Measurements from ENCODE around the gene TXNRD1. TPM values are rescaled to one million over a fixed set of nuclear protein-coding genes. Genes with fewer than 3 reads are reported as not detected.

TXNRD1 gene
- total RNA-seq, 4 donors from 2014 or later, result 129 to 230 (median 199) TPM

DNA sequence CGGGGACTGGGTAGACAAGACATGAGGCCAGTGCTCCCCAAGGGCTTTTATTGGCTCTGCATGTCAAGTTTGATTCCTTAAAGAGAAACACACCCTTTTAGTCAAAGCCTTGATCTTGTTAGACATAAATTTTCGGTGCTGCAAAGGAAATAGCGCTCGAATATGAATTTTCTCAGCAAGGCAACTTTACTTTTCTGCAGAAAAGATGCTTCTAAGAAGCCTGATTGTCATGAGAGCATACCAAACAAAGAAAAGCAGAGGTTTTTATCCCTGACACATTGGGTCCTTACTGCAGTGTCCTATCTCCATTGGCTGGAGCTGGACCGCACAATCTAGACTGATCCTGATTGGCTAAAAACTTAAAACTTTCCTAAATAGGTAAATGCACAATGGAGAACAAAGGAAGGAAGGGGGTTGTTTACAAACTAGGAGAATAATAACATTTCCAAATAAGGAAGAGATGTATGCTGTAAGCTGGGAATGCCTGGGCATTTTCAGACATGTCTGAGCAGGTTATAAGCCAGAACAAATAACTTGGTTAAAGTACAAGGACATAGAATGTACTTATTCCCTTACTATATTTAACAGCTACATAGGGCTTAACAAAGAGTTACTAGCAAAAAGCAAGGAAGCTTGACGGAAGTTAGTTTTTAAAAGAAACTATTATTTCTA lies 17.2 kb downstream of the TXNRD1 start:
- TF ChIP-seq, protein P1, sequence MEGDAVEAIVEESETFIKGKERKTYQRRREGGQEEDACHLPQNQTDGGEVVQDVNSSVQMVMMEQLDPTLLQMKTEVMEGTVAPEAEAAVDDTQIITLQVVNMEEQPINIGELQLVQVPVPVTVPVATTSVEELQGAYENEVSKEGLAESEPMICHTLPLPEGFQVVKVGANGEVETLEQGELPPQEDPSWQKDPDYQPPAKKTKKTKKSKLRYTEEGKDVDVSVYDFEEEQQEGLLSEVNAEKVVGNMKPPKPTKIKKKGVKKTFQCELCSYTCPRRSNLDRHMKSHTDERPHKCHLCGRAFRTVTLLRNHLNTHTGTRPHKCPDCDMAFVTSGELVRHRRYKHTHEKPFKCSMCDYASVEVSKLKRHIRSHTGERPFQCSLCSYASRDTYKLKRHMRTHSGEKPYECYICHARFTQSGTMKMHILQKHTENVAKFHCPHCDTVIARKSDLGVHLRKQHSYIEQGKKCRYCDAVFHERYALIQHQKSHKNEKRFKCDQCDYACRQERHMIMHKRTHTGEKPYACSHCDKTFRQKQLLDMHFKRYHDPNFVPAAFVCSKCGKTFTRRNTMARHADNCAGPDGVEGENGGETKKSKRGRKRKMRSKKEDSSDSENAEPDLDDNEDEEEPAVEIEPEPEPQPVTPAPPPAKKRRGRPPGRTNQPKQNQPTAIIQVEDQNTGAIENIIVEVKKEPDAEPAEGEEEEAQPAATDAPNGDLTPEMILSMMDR (IDR thresholded peaks at IDR 0.05), result no peak
- TF ChIP-seq POLR2A (IDR thresholded peaks at IDR 0.05), result no peak
- WGBS, 2 donors, result 96% methylated on average over 6 of the region's 6 CpGs
- H3K9me3 ChIP-seq, result no peaks in the 10 kb centered on the region
- no peak overlapping the region for H3K4me3 ChIP-seq (replicated peaks in 1 of 3)
- intact Hi-C loops (cut with DNase I), result no loop called here
- no peak overlapping the region for H3K27ac ChIP-seq
- no peaks in the 10 kb centered on the region for H3K4me1 ChIP-seq
- no peaks in the 10 kb centered on the region for H3K36me3 ChIP-seq
- no peaks in the 10 kb centered on the region for H3K27me3 ChIP-seq
- DNase-seq, result no peak

DNA sequence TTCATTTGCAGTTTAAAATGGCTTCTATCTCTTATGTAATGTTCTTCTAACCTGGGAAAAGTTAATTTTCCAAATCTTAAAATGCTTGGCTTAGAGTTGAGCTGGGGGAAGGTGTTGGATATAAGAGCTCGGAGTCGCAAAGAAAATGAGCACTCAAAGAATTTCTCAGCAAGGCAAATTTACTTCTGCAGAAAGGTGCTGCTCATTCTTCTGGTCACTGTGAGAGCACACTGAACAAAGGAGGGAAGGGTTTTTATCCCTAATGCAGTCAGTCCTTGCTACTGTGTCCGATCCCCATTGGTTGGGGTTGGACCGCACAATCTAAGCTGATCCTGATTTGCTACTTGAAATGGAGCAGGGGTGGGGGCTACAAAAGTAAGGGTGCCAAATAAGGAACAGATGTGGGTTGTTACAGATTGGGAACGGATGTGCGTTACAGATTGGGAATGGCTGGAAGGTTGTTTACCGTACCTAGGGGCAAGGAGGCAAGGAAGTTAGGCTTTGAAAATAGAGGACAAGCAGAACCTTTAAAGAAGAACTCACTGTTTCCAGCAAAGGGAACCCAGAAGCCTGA lies 19.4 kb downstream of the TXNRD1 start:
- Histone ChIP-seq H3K36me3 (no peaks in the 10 kb centered on the region), H3K4me3 (replicated peaks in 1 of 3) (no peak overlapping the region), H3K27me3 (no peaks in the 10 kb centered on the region), H3K9me3 (no peaks in the 10 kb centered on the region), H3K4me1 (no peaks in the 10 kb centered on the region), H3K27ac (no peak overlapping the region)
- TF ChIP-seq, protein P1 (IDR thresholded peaks at IDR 0.05), result no peak
- 82 to 98% methylated on average over 7 of the region's 7 CpGs for WGBS, 2 donors
- intact Hi-C loops (cut with DNase I), result no loop called here
- DNase-seq, result no peak

DNA sequence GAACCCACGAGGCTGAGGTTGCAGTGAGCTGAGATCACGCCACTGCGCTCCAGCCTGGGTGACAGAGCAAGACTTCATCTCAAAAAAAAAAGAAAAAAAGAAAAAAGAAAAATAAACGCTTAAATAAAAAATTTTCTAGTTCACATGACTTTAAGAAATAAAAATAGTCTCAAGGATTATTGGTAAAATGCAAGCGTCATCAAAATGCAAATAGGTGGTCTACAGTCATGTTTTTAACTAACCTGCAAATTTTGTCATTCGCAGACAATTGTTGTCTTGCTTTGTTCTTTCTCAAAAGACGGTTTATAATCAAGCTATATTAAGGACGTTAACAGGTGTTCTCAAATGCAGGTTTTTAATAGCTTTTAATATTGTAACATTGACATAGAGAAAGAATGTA lies 22.4 kb downstream of the TXNRD1 start:
- H3K4me1 ChIP-seq, result no peaks in the 10 kb centered on the region
- H3K9me3 ChIP-seq, result no peaks in the 10 kb centered on the region
- H3K4me3 ChIP-seq (replicated peaks in 1 of 3), result no peak overlapping the region
- no peak for DNase-seq
- intact Hi-C loops (cut with DNase I), result no loop called here
- no peak overlapping the region for H3K27ac ChIP-seq
- H3K36me3 ChIP-seq, result no peaks in the 10 kb centered on the region
- H3K27me3 ChIP-seq, result no peaks in the 10 kb centered on the region
- WGBS, 2 donors, result 93 to 97% methylated on average over 8 of the region's 8 CpGs
- TF ChIP-seq POLR2A (IDR thresholded peaks at IDR 0.05), result no peak
- TF ChIP-seq, protein P1 (IDR thresholded peaks at IDR 0.05), result no peak

DNA sequence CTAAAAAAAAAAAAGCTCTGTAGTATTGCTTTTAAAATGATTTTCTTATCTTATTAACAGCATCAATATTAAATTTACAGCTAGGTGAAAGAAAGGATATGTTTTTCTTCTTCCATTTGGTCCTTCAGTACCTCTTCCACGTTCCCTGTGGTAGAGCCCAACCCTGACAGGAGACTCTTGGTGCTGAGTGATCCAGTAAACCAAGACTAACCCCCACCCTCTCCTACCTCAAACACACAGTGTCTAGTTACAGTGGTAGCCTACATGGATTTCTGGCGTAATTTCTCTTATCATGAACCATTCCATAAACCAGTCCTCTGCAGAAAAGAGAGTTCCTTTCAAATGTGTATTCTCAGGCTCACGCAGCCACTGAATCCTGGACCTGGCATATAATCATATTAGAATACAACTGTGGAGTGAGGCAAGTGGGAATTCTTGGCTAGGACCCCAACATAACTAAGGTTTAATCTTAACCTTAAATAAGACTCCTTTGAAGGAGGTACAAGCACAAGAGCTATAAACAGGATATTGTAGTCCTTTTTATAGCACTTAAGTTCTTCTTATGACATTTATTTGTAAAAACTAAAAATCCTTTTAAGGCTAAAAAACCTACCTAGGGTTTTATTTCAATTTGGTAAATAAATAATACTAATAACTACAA lies 27.1 kb downstream of the TXNRD1 start:
- H3K27ac ChIP-seq, result no peak overlapping the region
- no peak for DNase-seq

More for the DNA sequence above, 27.1 kb downstream of the TXNRD1 start:
- intact Hi-C loops (cut with DNase I), result no loop called here
- H3K4me3 ChIP-seq (replicated peaks in 1 of 3), result no peak overlapping the region
- H3K27me3 ChIP-seq, result no peaks in the 10 kb centered on the region
- H3K4me1 ChIP-seq, result no peaks in the 10 kb centered on the region
- TF ChIP-seq, protein P1 (IDR thresholded peaks at IDR 0.05), result no peak
- TF ChIP-seq POLR2A (IDR thresholded peaks at IDR 0.05), result no peak
- no peaks in the 10 kb centered on the region for H3K36me3 ChIP-seq
- no peaks in the 10 kb centered on the region for H3K9me3 ChIP-seq
- 57 to 59% methylated on average over 3 of the region's 3 CpGs for WGBS, 2 donors

Measured in thyroid gland (tissue), 4 donors.